Duodenal mucosa (tissue), 2 donors: ENCODE measurements around the gene RIMBP2.

Experiments used
- H3K27ac ChIP-seq: one replicate; pipeline ENCODE4 v1.7.0; 2013; ENCODE audit warnings: low read depth, low read length
- H3K27me3 ChIP-seq, 2 donors: one replicate each; pipeline ENCODE4 v1.7.0; 2013; ENCODE audit warnings: low read length in 2 of 2, control low read depth in 1 of 2; ENCODE audit not compliant: insufficient read depth in 2 of 2, control insufficient read depth in 1 of 2
- H3K36me3 ChIP-seq, 2 donors: one replicate each; pipeline ENCODE4 v1.7.0; 2013; ENCODE audit warnings: low read length in 2 of 2, control low read depth in 1 of 2; ENCODE audit not compliant: insufficient read depth in 2 of 2, control insufficient read depth in 1 of 2
- H3K4me1 ChIP-seq, 2 donors: one replicate each; pipeline ENCODE4 v1.7.0; 2013; ENCODE audit warnings: low read length in 2 of 2, control low read depth in 1 of 2; ENCODE audit not compliant: insufficient read depth in 2 of 2, control insufficient read depth in 1 of 2
- H3K4me3 ChIP-seq, 2 donors: one replicate each; pipeline ENCODE4 v1.7.0; 2013; ENCODE audit warnings: low read length in 2 of 2, low read depth in 1 of 2
- H3K9ac ChIP-seq, 2 donors: one replicate each; pipeline ENCODE4 v1.7.0; 2013; ENCODE audit warnings: low read length in 2 of 2, low read depth in 1 of 2
- H3K9me3 ChIP-seq, 2 donors: one replicate each; pipeline ENCODE4 v1.7.0; 2013; ENCODE audit warnings: low read length in 2 of 2, control low read depth in 1 of 2; ENCODE audit not compliant: control insufficient read depth in 1 of 2

RIMBP2 gene

GRCh38 chr12:130621696-130622298 is 94.3 kb downstream of the RIMBP2 start:
- Histone ChIP-seq H3K4me1 (no peaks in the 10 kb centered on the region), H3K27ac (no peak overlapping the region), H3K9me3 (peaks cover 0 to 3% of the 10 kb centered on the region in 2 donors)

GRCh38 chr12:130620756-130621155 is 95.3 kb downstream of the RIMBP2 start:
- H3K4me3 ChIP-seq = no peak overlapping the region

More at GRCh38 chr12:130621696-130622298, 94.3 kb downstream of the RIMBP2 start:
- Histone ChIP-seq H3K36me3 (no peaks in the 10 kb centered on the region), H3K4me3 (no peak overlapping the region), H3K27me3 (no peaks in the 10 kb centered on the region), H3K9ac (no peak overlapping the region)

GRCh38 chr12:130620281-130620680 is 95.8 kb downstream of the RIMBP2 start:
- Histone ChIP-seq H3K9me3 (peaks cover 0 to 3% of the 10 kb centered on the region in 2 donors), H3K27me3 (no peaks in the 10 kb centered on the region), H3K4me1 (no peaks in the 10 kb centered on the region), H3K27ac (no peak overlapping the region), H3K36me3 (no peaks in the 10 kb centered on the region), H3K4me3 (no peak overlapping the region), H3K9ac (no peak overlapping the region)

More at GRCh38 chr12:130620756-130621155, 95.3 kb downstream of the RIMBP2 start:
- Histone ChIP-seq H3K9ac (no peak overlapping the region), H3K36me3 (no peaks in the 10 kb centered on the region), H3K4me1 (no peaks in the 10 kb centered on the region), H3K9me3 (peaks cover 0 to 3% of the 10 kb centered on the region in 2 donors), H3K27ac (no peak overlapping the region), H3K27me3 (no peaks in the 10 kb centered on the region)

- Histone ChIP-seq H3K4me1 (no peaks in the 10 kb centered on the region), H3K27me3 (no peaks in the 10 kb centered on the region), H3K36me3 (no peaks in the 10 kb centered on the region), H3K9me3 (peaks cover 0 to 3% of the 10 kb centered on the region in 2 donors), H3K4me3 (no peak overlapping the region), H3K27ac (no peak overlapping the region), H3K9ac (no peak overlapping the region)
These were observed 96.6 kb downstream of the RIMBP2 start for GRCh38 chr12:130619385-130620001.

- Histone ChIP-seq H3K4me3 (no peak overlapping the region), H3K27ac (no peak overlapping the region), H3K4me1 (no peaks in the 10 kb centered on the region), H3K9ac (no peak overlapping the region), H3K9me3 (no peaks in the 10 kb centered on the region), H3K27me3 (no peaks in the 10 kb centered on the region), H3K36me3 (no peaks in the 10 kb centered on the region)
These were observed 98.9 kb downstream of the RIMBP2 start for GRCh38 chr12:130617219-130617618.

- Histone ChIP-seq H3K27me3 (no peaks in the 10 kb centered on the region), H3K9ac (no peak overlapping the region), H3K27ac (no peak overlapping the region), H3K4me3 (no peak overlapping the region), H3K4me1 (no peaks in the 10 kb centered on the region), H3K9me3 (no peaks in the 10 kb centered on the region), H3K36me3 (no peaks in the 10 kb centered on the region)
These were observed 100.2 kb downstream of the RIMBP2 start for GRCh38 chr12:130615861-130616345.

- H3K9ac ChIP-seq = no peak overlapping the region
- no peak overlapping the region for H3K27ac ChIP-seq
- no peaks in the 10 kb centered on the region for H3K4me1 ChIP-seq
- no peaks in the 10 kb centered on the region for H3K27me3 ChIP-seq
- H3K9me3 ChIP-seq = no peaks in the 10 kb centered on the region
- no peaks in the 10 kb centered on the region for H3K36me3 ChIP-seq
- H3K4me3 ChIP-seq = no peak overlapping the region
These were observed 101.6 kb downstream of the RIMBP2 start for GRCh38 chr12:130614530-130614905.

GRCh38 chr12:130613831-130614529 is 102.1 kb downstream of the RIMBP2 start:
- Histone ChIP-seq H3K9me3 (no peaks in the 10 kb centered on the region), H3K4me3 (no peak overlapping the region), H3K36me3 (no peaks in the 10 kb centered on the region), H3K27me3 (no peaks in the 10 kb centered on the region), H3K27ac (no peak overlapping the region), H3K9ac (no peak overlapping the region), H3K4me1 (no peaks in the 10 kb centered on the region)

- H3K27ac ChIP-seq = no peak overlapping the region
These were observed 103.0 kb downstream of the RIMBP2 start for GRCh38 chr12:130613131-130613530.

More at GRCh38 chr12:130613131-130613530, 103.0 kb downstream of the RIMBP2 start:
- Histone ChIP-seq H3K9ac (no peak overlapping the region), H3K27me3 (no peaks in the 10 kb centered on the region), H3K9me3 (no peaks in the 10 kb centered on the region), H3K36me3 (no peaks in the 10 kb centered on the region), H3K4me3 (no peak overlapping the region), H3K4me1 (no peaks in the 10 kb centered on the region)
